ENCODE measurements around the gene SPPL3.

- TF ChIP-seq CSRNP3 (CRISPR knock-in tag; IDR thresholded peaks at IDR 0.05) (no peak), ZFP30 (CRISPR knock-in tag; IDR thresholded peaks at IDR 0.05) (no peak), PPARA (CRISPR knock-in tag; IDR thresholded peaks at IDR 0.05; ENCODE audit: borderline replicate concordance) (no peak), PATZ1 (CRISPR knock-in tag; IDR thresholded peaks at IDR 0.05; ENCODE audit: borderline replicate concordance) (no peak)
Observed at GRCh38 chr12:120758798-120759590, 145.2 kb downstream of the SPPL3 start.

Measured in SK-N-SH treated with all-trans-retinoic acid at 6 μM for 48 hours (cell line).